ENCODE measurements around the gene ZNF407. TPM values are rescaled to one million over a fixed set of nuclear protein-coding genes. Genes with fewer than 3 reads are reported as not detected.

Gene ZNF407
- total and polyA plus RNA-seq, 4 donors = 2.8 to 34.9 (median 9.5) TPM

DNA sequence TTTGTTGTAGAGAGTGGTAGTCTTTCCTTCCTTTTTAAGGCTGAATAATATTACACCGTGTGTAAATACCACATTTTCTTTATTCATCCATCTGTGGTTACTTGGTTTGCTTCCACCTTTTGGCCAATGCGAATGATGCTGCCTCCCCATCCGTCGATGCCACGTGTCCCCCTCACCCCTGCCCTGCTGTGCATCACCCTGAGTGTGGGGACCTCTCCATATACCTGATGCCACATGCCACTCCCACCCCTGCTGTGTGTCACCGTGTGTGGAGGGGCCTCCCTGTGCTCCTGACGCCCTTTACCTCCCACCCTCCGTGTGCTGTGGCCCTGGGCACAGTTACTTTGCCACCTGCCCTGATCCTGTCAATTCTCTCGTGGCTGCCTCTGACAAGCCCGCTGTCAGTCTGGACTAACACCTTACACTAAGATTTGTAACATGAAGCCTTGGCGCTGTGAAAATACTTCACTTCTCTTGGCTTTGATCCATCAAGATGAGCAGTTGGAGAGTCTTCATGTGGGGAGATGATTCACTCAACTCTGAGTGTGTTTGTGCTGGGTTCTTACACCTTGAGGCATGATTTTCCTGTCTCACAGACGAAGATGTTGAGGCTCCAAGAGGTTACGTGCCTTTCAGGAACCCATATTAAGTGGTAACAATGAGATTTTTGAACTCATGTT lies 234.0 kb downstream of the ZNF407 start:
- ATAC-seq (ENCODE audit: insufficient read depth, low FRiP score) (no peak), DNase-seq (no peak)
- Histone ChIP-seq H3K4me3 (no peak overlapping the region), H3K36me3 (ENCODE audit: control insufficient read depth in 4 of 4, insufficient read depth in 4 of 4, low read length in 4 of 4) (no peaks in the 10 kb centered on the region), H3K9ac (ENCODE audit: insufficient read depth in 1 of 2, low read length in 2 of 2) (no peak overlapping the region), H3K27me3 (ENCODE audit: control insufficient read depth in 3 of 3, insufficient read depth in 3 of 3, low read length in 2 of 3) (no peaks in the 10 kb centered on the region), H3K9me3 (ENCODE audit: control insufficient read depth in 4 of 4, insufficient read depth in 3 of 4, low read length in 3 of 4) (no peaks in the 10 kb centered on the region), H3K27ac (ENCODE audit: low read depth in 1 of 2, low read length in 1 of 2) (no peak overlapping the region), H3K4me1 (ENCODE audit: control insufficient read depth in 5 of 5, insufficient read depth in 5 of 5, low read length in 5 of 5) (peaks cover 0 to 4% (median 3%) of the 10 kb centered on the region in 5 donors)
- WGBS, 2 donors = 95 to 96% methylated on average over 13 of the region's 13 CpGs
- TF ChIP-seq, protein P1, sequence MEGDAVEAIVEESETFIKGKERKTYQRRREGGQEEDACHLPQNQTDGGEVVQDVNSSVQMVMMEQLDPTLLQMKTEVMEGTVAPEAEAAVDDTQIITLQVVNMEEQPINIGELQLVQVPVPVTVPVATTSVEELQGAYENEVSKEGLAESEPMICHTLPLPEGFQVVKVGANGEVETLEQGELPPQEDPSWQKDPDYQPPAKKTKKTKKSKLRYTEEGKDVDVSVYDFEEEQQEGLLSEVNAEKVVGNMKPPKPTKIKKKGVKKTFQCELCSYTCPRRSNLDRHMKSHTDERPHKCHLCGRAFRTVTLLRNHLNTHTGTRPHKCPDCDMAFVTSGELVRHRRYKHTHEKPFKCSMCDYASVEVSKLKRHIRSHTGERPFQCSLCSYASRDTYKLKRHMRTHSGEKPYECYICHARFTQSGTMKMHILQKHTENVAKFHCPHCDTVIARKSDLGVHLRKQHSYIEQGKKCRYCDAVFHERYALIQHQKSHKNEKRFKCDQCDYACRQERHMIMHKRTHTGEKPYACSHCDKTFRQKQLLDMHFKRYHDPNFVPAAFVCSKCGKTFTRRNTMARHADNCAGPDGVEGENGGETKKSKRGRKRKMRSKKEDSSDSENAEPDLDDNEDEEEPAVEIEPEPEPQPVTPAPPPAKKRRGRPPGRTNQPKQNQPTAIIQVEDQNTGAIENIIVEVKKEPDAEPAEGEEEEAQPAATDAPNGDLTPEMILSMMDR (IDR thresholded peaks at IDR 0.05; ENCODE audit: control extremely low read depth, extremely low read depth) = no peak

DNA sequence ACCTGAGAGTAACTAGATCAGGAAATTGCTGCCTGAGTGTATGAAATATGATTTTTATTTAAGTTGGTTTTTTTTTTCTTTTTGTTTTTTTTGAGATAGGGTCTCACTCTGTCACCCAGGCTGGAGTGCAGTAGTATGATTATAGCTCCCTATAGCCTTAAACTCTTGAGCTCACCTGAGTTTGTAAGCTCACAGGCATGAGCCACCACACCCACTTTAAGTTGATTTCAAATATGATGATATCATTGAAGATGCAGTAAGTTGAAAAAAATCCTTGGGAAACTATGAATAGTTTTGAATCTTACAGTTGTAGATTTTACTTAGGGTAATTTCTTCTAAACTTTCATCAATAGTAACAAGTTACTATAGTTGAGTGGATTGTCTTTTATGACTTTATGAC lies 234.7 kb downstream of the ZNF407 start:
- no peak for DNase-seq
- TF ChIP-seq, protein P1 (IDR thresholded peaks at IDR 0.05; ENCODE audit: control extremely low read depth, extremely low read depth) = no peak

DNA sequence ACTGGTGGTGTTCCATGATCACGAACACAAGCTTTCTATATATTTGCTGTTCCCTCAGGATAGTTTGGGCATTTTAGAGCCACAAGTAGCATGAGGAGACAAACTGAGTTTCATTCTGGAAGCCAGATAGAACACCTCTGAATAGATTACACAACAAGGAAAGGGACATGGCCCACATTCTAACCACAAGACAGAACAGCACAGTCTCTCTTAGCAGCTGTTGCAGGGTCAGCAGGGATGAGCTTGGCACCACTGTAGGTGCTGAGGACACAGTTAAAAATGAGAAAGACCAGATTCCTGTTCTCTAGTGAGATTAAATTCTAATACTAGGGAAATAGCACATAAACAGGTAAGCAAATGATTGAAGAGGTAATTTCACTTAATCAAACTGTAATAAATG lies 235.3 kb downstream of the ZNF407 start:
- Histone ChIP-seq H3K9ac (ENCODE audit: insufficient read depth in 1 of 2, low read length in 2 of 2) (no peak overlapping the region), H3K27me3 (ENCODE audit: control insufficient read depth in 3 of 3, insufficient read depth in 3 of 3, low read length in 2 of 3) (no peaks in the 10 kb centered on the region), H3K36me3 (ENCODE audit: control insufficient read depth in 4 of 4, insufficient read depth in 4 of 4, low read length in 4 of 4) (no peaks in the 10 kb centered on the region), H3K4me1 (ENCODE audit: control insufficient read depth in 5 of 5, insufficient read depth in 5 of 5, low read length in 5 of 5) (peaks cover 0 to 5% (median 3%) of the 10 kb centered on the region in 5 donors), H3K9me3 (ENCODE audit: control insufficient read depth in 4 of 4, insufficient read depth in 3 of 4, low read length in 3 of 4) (no peaks in the 10 kb centered on the region), H3K4me3 (no peak overlapping the region), H3K27ac (ENCODE audit: low read depth in 1 of 2, low read length in 1 of 2) (no peak overlapping the region)
- no peak for ATAC-seq (ENCODE audit: insufficient read depth, low FRiP score)
- TF ChIP-seq, protein P1 (IDR thresholded peaks at IDR 0.05; ENCODE audit: control extremely low read depth, extremely low read depth) = no peak
- DNase-seq = no peak
- 97 to 100% methylated on average over 1 of the region's 1 CpG for WGBS, 2 donors

More for the DNA sequence above, 234.7 kb downstream of the ZNF407 start:
- no peaks in the 10 kb centered on the region for H3K36me3 ChIP-seq (ENCODE audit: control insufficient read depth in 4 of 4, insufficient read depth in 4 of 4, low read length in 4 of 4)
- peaks cover 0 to 5% (median 3%) of the 10 kb centered on the region in 5 donors for H3K4me1 ChIP-seq (ENCODE audit: control insufficient read depth in 5 of 5, insufficient read depth in 5 of 5, low read length in 5 of 5)
- H3K4me3 ChIP-seq = no peak overlapping the region
- H3K9me3 ChIP-seq (ENCODE audit: control insufficient read depth in 4 of 4, insufficient read depth in 3 of 4, low read length in 3 of 4) = no peaks in the 10 kb centered on the region
- no peaks in the 10 kb centered on the region for H3K27me3 ChIP-seq (ENCODE audit: control insufficient read depth in 3 of 3, insufficient read depth in 3 of 3, low read length in 2 of 3)
- no peak overlapping the region for H3K27ac ChIP-seq (ENCODE audit: low read depth in 1 of 2, low read length in 1 of 2)
- H3K9ac ChIP-seq (ENCODE audit: insufficient read depth in 1 of 2, low read length in 2 of 2) = no peak overlapping the region
- no peak for ATAC-seq (ENCODE audit: insufficient read depth, low FRiP score)
